Activated T-cell treated with anti-CD3 and anti-CD28 coated beads, Interleukin-2, amount 50 U/mL, for 4 hours (primary cell): ENCODE results near the gene TPM1. TPM values are rescaled to one million over a fixed set of nuclear protein-coding genes. Genes with fewer than 3 reads are reported as not detected.

Source experiments
- ATAC-seq, 2 donors: fragments of 200-7000 bp; cut with Tn5 transposase; one replicate each; pipeline ENCODE4 v1.10.0; 2021
- DNase-seq: peaks from one replicate; pipeline ENCODE4 v3.0.0-alpha.2; 2020
- H3K27me3 Mint-ChIP-seq: one replicate; pipeline ENCODE4 v1.8.0; 2021; ENCODE audit warnings: low read depth, mixed read lengths
- H3K36me3 Mint-ChIP-seq: one replicate; pipeline ENCODE4 v1.8.0; 2022; ENCODE audit warnings: mixed read lengths; ENCODE audit not compliant: insufficient read depth
- H3K4me1 Mint-ChIP-seq: one replicate; pipeline ENCODE4 v1.8.0; 2021; ENCODE audit warnings: low read depth, mixed read lengths
- H3K4me3 Mint-ChIP-seq: one replicate; pipeline ENCODE4 v1.8.0; 2021; ENCODE audit warnings: mild to moderate bottlenecking, moderate library complexity, mixed read lengths
- H3K9me3 Mint-ChIP-seq: one replicate; pipeline ENCODE4 v1.8.0; 2021; ENCODE audit warnings: mixed read lengths
- total RNA-seq, 3 donors: library from RNA; stranded (reverse); gene quantifications; one replicate each; pipeline ENCODE4 v1.2.1, GENCODE V29; 2021

Gene TPM1
- total RNA-seq, 3 donors from 2014 or later = 9.5 to 11.4 (median 9.5) TPM

- H3K36me3 Mint-ChIP-seq = peaks cover 35% of the 10 kb centered on the region
- H3K9me3 Mint-ChIP-seq = no peaks in the 10 kb centered on the region
- no peak for ATAC-seq
- no peak for DNase-seq
- no peaks in the 10 kb centered on the region for H3K4me1 Mint-ChIP-seq
- H3K27me3 Mint-ChIP-seq = no peaks in the 10 kb centered on the region
- H3K4me3 Mint-ChIP-seq = no peak overlapping the region
Measured at GRCh38 chr15:63065262-63066221, 23.0 kb downstream of the TPM1 start.

GRCh38 chr15:63066272-63066671, 23.7 kb downstream of the TPM1 start:
- DNase-seq (no peak), ATAC-seq (no peak)
- Mint-ChIP-seq H3K36me3 (peaks cover 38% of the 10 kb centered on the region), H3K4me3 (no peak overlapping the region), H3K4me1 (no peaks in the 10 kb centered on the region), H3K27me3 (no peaks in the 10 kb centered on the region), H3K9me3 (no peaks in the 10 kb centered on the region)

- Mint-ChIP-seq H3K9me3 (no peaks in the 10 kb centered on the region), H3K36me3 (peaks cover 29% of the 10 kb centered on the region), H3K27me3 (no peaks in the 10 kb centered on the region), H3K4me1 (no peaks in the 10 kb centered on the region), H3K4me3 (no peak overlapping the region)
- DNase-seq (no peak), ATAC-seq (no peak)
Measured at GRCh38 chr15:63067306-63067705, 24.8 kb downstream of the TPM1 start.

GRCh38 chr15:63067976-63068743, 25.6 kb downstream of the TPM1 start:
- no peak for DNase-seq
- ATAC-seq = no peak

GRCh38 chr15:63069616-63070090, 27.1 kb downstream of the TPM1 start:
- no peaks in the 10 kb centered on the region for H3K9me3 Mint-ChIP-seq
- no peaks in the 10 kb centered on the region for H3K27me3 Mint-ChIP-seq
- ATAC-seq (no peak), DNase-seq (no peak)
- peaks cover 18% of the 10 kb centered on the region for H3K36me3 Mint-ChIP-seq
- no peaks in the 10 kb centered on the region for H3K4me1 Mint-ChIP-seq
- H3K4me3 Mint-ChIP-seq = no peak overlapping the region

More at GRCh38 chr15:63067976-63068743, 25.6 kb downstream of the TPM1 start:
- Mint-ChIP-seq H3K36me3 (peaks cover 25% of the 10 kb centered on the region), H3K9me3 (no peaks in the 10 kb centered on the region), H3K4me3 (no peak overlapping the region), H3K27me3 (no peaks in the 10 kb centered on the region), H3K4me1 (no peaks in the 10 kb centered on the region)

GRCh38 chr15:63070681-63071129, 28.2 kb downstream of the TPM1 start:
- peaks cover 17% of the 10 kb centered on the region for H3K36me3 Mint-ChIP-seq
- no peaks in the 10 kb centered on the region for H3K9me3 Mint-ChIP-seq
- no peaks in the 10 kb centered on the region for H3K27me3 Mint-ChIP-seq
- no peak for DNase-seq
- ATAC-seq = no peak
- H3K4me1 Mint-ChIP-seq = peaks cover 2% of the 10 kb centered on the region
- no peak overlapping the region for H3K4me3 Mint-ChIP-seq

GRCh38 chr15:63071288-63071909, 28.9 kb downstream of the TPM1 start:
- Mint-ChIP-seq H3K4me1 (peaks cover 2% of the 10 kb centered on the region), H3K27me3 (no peaks in the 10 kb centered on the region), H3K9me3 (no peaks in the 10 kb centered on the region), H3K4me3 (no peak overlapping the region), H3K36me3 (peaks cover 15% of the 10 kb centered on the region)
- DNase-seq = no peak
- ATAC-seq = no peak

- Mint-ChIP-seq H3K27me3 (no peaks in the 10 kb centered on the region), H3K4me1 (peaks cover 2% of the 10 kb centered on the region), H3K36me3 (peaks cover 15% of the 10 kb centered on the region), H3K4me3 (no peak overlapping the region), H3K9me3 (no peaks in the 10 kb centered on the region)
- DNase-seq (no peak), ATAC-seq (no peak)
Measured at GRCh38 chr15:63072023-63072650, 29.6 kb downstream of the TPM1 start.

GRCh38 chr15:63072809-63073277, 30.3 kb downstream of the TPM1 start:
- DNase-seq (no peak), ATAC-seq (no peak)
- Mint-ChIP-seq H3K36me3 (peaks cover 13% of the 10 kb centered on the region), H3K27me3 (peaks cover 3% of the 10 kb centered on the region), H3K9me3 (no peaks in the 10 kb centered on the region), H3K4me1 (peaks cover 2% of the 10 kb centered on the region), H3K4me3 (no peak overlapping the region)

- no peak overlapping the region for H3K4me3 Mint-ChIP-seq
- no peak for DNase-seq
- H3K36me3 Mint-ChIP-seq = peaks cover 5% of the 10 kb centered on the region
- H3K9me3 Mint-ChIP-seq = no peaks in the 10 kb centered on the region
- peaks cover 3% of the 10 kb centered on the region for H3K27me3 Mint-ChIP-seq
- peaks cover 2% of the 10 kb centered on the region for H3K4me1 Mint-ChIP-seq
- no peak for ATAC-seq
Measured at GRCh38 chr15:63073497-63074172, 31.1 kb downstream of the TPM1 start.

GRCh38 chr15:63075015-63075983, 32.8 kb downstream of the TPM1 start:
- ATAC-seq = no peak
- H3K4me3 Mint-ChIP-seq = no peak overlapping the region
- DNase-seq = no peak
- H3K36me3 Mint-ChIP-seq = peaks cover 5% of the 10 kb centered on the region
- H3K4me1 Mint-ChIP-seq = peaks cover 2% of the 10 kb centered on the region
- H3K9me3 Mint-ChIP-seq = no peaks in the 10 kb centered on the region
- peaks cover 3% of the 10 kb centered on the region for H3K27me3 Mint-ChIP-seq

- ATAC-seq (no peak), DNase-seq (no peak)
- H3K4me1 Mint-ChIP-seq = peaks cover 2% of the 10 kb centered on the region
- peaks cover 7% of the 10 kb centered on the region for H3K27me3 Mint-ChIP-seq
- no peaks in the 10 kb centered on the region for H3K36me3 Mint-ChIP-seq
- H3K9me3 Mint-ChIP-seq = no peaks in the 10 kb centered on the region
- no peak overlapping the region for H3K4me3 Mint-ChIP-seq
Measured at GRCh38 chr15:63075984-63076713, 33.6 kb downstream of the TPM1 start.
